ENCODE measurements around the gene CCDC127. TPM values are rescaled to one million over a fixed set of nuclear protein-coding genes. Genes with fewer than 3 reads are reported as not detected.
"Not testable (repeated sequence)": the region's sequence is repeated elsewhere in the genome, so short reads cannot be mapped to it uniquely, and the experiment has no call there.

CCDC127 gene
- total RNA-seq = 1 to 10 TPM; 4.5 to 7.2 (median 5.8) TPM

- Histone ChIP-seq H3K27ac (peak within 1 kb of the TSS; percentile 69 to 97 (median 90)), H3K4me1 (peaks cover 0 to 62% (median 18%) of the 10 kb centered on the region in 4 donors), H3K4me3 (peak within 1 kb of the TSS; percentile 89 to 99 (median 94)), H3K36me3 (peaks cover 0 to 21% (median 0%) of the 10 kb centered on the region in 3 donors)
- peak; percentile 88 to 92 for DNase-seq (ENCODE audit: low spot score in 2 of 2)
- H3K27me3 ChIP-seq, H3K9me3 ChIP-seq: not testable (repeated sequence)
- TF ChIP-seq CTCF (IDR thresholded peaks at IDR 0.05) (peak; percentile 24 to 65 (median 34)), EP300 (IDR thresholded peaks at IDR 0.05) (peak; percentile 89 to 91), POLR2A (IDR thresholded peaks at IDR 0.05) (peak; percentile 81 to 95)
- WGBS, 2 donors = 1% methylated on average over 15 to 38 of the region's 75 CpGs
Measured at GRCh38 chr5:217494-218456, at the start of gene CCDC127, which contains the start of gene SDHA. CCDC127 (minus strand) TSS chr5:218153; CDS start chr5:216849, 1,304 bp downstream. SDHA (plus strand) TSS chr5:218320; CDS start chr5:218356, 36 bp downstream.

DNA sequence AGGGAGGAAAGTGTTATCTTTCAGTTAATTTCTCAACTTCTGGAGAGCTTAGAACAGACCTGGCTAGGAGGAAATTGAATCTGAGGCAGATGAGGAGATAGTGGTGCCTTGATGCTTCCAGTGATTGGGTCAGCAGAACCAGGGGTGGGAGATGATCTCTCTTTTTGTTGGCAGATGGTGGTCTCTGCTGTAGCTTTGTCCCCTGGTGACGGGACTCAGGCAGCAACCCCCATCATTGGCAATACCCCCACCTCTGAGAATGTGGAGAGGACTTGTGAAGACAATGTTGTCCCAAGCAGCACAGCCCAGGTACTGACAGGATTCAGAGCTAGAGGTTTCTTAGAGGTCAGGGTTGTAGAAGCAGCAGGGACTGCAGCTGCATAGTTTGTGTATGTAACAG lies 49.8 kb upstream of the CCDC127 start:
- DNase-seq (ENCODE audit: low spot score in 2 of 2) = no peak
- H3K36me3 ChIP-seq = peaks cover 0 to 20% (median 0%) of the 10 kb centered on the region in 3 donors
- TF ChIP-seq EP300 (IDR thresholded peaks at IDR 0.05) (no peak), CTCF (IDR thresholded peaks at IDR 0.05) (no peak), POLR2A (IDR thresholded peaks at IDR 0.05) (no peak)
- 71 to 72% methylated on average over 1 of the region's 1 CpG for WGBS, 2 donors
- no peak overlapping the region for H3K4me3 ChIP-seq
- no peak overlapping the region for H3K27ac ChIP-seq
- no peaks in the 10 kb centered on the region for H3K27me3 ChIP-seq
- peaks cover 0 to 30% (median 15%) of the 10 kb centered on the region in 4 donors for H3K4me1 ChIP-seq
- no peaks in the 10 kb centered on the region for H3K9me3 ChIP-seq

DNA sequence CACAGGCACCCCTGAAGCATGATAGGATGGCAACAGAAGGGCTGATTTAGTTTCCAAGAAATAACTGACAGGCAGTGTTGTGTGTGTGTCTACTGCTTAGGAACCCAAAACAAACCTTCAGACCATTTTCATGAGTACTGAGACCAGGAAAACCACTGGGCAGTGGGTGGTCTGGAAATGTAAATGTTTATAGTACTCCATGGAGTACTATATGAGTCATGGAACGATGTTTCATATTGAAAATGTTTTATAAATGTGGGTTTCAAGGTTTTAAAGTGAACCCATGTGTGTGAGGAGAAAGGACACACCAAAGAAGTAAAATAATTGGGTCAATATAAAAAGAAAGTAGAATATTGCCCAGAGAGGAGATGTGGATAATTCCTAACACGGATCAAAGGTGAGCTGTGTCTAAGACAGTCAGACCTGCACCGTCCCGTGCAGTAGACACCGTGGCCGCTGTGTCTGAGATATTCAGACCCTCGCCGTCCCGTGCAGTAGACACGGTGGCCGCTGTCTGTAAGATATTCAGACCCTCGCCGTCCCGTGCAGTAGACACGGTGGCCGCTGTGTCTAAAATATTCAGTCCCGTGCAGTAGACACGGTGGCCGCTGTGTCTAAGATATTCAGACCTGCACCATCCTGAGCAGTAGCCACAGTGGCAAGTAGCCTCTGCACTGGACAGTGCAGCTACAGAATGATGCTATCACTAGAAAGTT lies 48.5 kb upstream of the CCDC127 start:
- H3K9me3 ChIP-seq; H3K27ac ChIP-seq; DNase-seq (ENCODE audit: low spot score in 2 of 2); H3K4me3 ChIP-seq; H3K27me3 ChIP-seq: not testable (repeated sequence)
- 86% methylated on average over 19 of the region's 19 CpGs for WGBS, 2 donors
- Histone ChIP-seq H3K36me3 (peaks cover 0 to 20% (median 0%) of the 10 kb centered on the region in 3 donors), H3K4me1 (peaks cover 0 to 26% (median 14%) of the 10 kb centered on the region in 4 donors)

DNA sequence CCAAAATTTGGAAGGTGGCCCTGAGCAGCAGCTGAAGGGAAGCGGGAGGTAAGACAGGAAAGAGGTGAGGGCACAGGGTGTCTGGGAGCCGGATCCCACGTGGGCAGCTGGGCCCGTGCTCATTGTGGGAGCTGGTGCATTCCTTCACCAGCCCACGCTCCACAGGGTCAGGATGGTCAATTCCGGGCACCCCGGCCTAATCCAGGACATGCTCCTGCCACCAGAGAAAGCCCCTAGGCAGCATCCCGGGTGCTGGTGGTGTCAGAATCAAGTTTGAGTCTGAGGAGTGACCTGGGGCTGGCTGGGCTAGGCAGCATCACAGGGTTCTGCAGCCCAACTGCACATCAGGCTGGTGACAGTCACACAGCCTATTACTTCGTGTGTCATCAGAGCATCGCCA lies 46.4 kb upstream of the CCDC127 start:
- TF ChIP-seq POLR2A (IDR thresholded peaks at IDR 0.05) = no peak
- TF ChIP-seq EP300 (IDR thresholded peaks at IDR 0.05) = no peak
- no peak for TF ChIP-seq CTCF (IDR thresholded peaks at IDR 0.05)
- WGBS, 2 donors = 66 to 67% methylated on average over 10 of the region's 10 CpGs
- Histone ChIP-seq H3K9me3 (no peaks in the 10 kb centered on the region), H3K27ac (peak overlapping the region; percentile 50 to 76 (median 64)), H3K4me1 (peaks cover 0 to 19% (median 14%) of the 10 kb centered on the region in 4 donors), H3K4me3 (no peak overlapping the region), H3K27me3 (no peaks in the 10 kb centered on the region), H3K36me3 (peaks cover 0 to 24% (median 0%) of the 10 kb centered on the region in 3 donors)
- no peak for DNase-seq (ENCODE audit: low spot score in 2 of 2)

DNA sequence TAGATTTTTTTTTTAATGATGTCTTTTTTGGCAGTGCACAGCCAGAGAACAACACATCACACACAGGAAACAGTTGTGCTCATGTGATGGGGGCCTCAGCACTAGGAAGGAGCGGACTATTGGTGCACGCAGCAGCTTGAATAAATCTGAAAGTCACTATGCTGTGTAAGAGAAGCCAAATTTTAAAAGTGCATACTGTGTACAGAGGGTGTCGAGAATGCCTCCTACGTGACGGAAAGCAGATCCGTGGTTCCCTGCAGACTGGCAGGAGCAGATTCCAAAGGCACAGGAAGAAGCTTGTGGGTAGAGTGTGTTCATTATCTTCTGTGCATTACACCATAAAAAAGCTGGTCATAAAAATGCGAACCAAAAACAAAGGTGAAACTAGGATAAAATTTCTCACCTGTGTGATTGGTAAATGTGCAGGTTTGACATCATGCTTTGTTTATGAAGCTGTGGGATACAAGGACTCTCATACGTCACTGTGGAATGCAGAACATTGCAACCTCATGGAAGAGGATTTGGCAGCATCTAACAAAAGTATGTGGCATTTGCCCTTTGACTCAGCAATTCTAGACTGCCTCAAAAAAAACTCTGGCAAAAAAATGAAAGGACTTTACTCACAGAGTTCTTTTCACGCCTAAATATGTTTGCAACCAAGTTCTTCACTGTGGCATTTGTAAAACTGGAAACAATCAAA lies 45.5 kb upstream of the CCDC127 start:
- peaks cover 0 to 19% (median 14%) of the 10 kb centered on the region in 4 donors for H3K4me1 ChIP-seq
- DNase-seq (ENCODE audit: low spot score in 2 of 2); H3K4me3 ChIP-seq; H3K9me3 ChIP-seq; H3K27me3 ChIP-seq: not testable (repeated sequence)
- TF ChIP-seq EP300 (IDR thresholded peaks at IDR 0.05) = peak in 1 of 2 donors; percentile 50
- peaks cover 0 to 33% (median 0%) of the 10 kb centered on the region in 3 donors for H3K36me3 ChIP-seq
- WGBS, 2 donors = 49 to 50% methylated on average over 9 of the region's 9 CpGs
- H3K27ac ChIP-seq = peak overlapping the region in 2 of 4 donors; percentile 71 to 76
